Adipose tissue (tissue), 3 donors: ENCODE data around the gene RSF1. TPM values are rescaled to one million over a fixed set of nuclear protein-coding genes. Genes with fewer than 3 reads are reported as not detected.

Source experiments
- H3K27ac ChIP-seq: one replicate; pipeline ENCODE4 v1.5.1; 2013; ENCODE audit warnings: low read depth, low read length
- WGBS, 3 donors: extraction: QIAGEN DNeasy Blood & Tissue Kit; methylation state at CpG; one replicate each; pipeline ENCODE4 v1.1.7; 2013; 5-methylcytosine and 5-hydroxymethylcytosine counted together
- polyA plus RNA-seq, 3 donors: library from polyadenylated mRNA; stranded (reverse); fragments of 200-250 nt; gene quantifications; one replicate each; pipeline ENCODE4 v1.2.3, GENCODE V29; 2013
- donor health status: healthy with polysubstance abuse.
- donor health status: Bipolar disorder and iron deficiency.
- donor health status: healthy.

Gene RSF1
- polyA plus RNA-seq, 3 donors: 5.9 to 13.5 (median 10.5) TPM

DNA sequence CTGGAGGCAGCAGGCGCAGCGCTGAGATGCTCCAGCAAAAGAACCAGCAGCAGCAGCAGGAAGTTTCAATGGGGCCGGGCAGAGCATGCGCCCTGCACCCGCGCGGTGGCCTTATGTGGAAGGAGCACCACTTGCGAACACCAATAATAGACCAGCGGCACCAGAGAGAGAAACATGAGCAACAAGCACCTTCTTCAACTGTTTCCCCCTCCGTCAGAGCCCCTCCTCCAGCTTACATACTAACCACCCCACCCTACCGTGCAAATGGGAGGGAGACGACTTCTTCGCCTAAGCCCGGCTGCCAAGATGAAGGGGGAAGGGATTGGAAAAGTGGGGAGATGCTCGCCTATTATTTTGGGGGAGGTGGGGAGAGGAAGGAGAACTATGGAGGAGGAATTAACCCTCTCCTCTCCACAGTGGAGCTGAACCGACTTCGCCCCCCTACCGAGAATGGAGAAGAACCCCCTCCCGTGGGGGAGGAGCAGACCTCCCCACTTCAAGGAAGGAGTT lies 1.1 kb downstream of the RSF1 start:
- no peak overlapping the region for H3K27ac ChIP-seq
- 0 to 1% (median 0%) methylated on average over 19 of the region's 19 CpGs for WGBS, 3 donors

DNA sequence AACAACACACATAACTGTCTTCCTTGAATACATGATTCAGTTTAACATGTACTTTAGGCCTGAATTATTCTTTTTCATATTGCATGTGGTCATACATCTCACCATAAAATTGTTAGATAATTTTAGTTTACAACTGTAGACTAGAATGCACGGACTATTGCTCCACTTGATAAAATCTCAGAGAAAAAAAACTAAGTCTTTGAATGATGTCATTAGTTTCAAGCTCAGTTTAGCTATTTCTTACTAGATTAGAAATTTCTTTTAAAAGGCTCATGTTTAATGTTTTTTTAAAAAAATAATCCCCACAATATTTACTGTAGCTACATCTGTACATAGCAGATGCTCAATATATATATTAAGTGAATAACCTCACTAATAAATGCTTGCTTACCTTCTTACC lies 5.1 kb downstream of the RSF1 start:
- WGBS, 3 donors: 85 to 89% (median 88%) methylated on average over 1 of the region's 1 CpG

DNA sequence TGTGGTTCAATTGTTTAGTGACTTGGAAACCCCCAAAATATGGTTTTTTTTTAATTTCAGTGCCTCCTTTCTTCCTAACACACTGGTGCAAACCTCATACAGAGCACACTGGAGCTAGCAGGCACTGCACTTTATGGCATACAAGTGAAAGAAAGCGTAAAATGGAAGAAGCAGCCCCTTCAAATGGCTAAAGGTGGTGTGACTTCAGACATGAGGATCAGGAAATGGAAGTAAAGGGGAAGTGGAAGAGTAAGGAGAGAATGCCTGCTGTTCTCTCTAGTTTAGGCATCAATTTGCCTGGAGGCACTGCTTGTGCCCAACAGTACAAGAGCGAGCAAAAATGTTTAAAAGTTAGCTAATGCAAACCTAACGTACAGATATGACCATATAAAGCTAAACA lies 5.7 kb downstream of the RSF1 start:
- no peak overlapping the region for H3K27ac ChIP-seq
- 98 to 99% (median 99%) methylated on average over 3 of the region's 3 CpGs for WGBS, 3 donors

More for the DNA sequence above, 5.1 kb downstream of the RSF1 start:
- no peak overlapping the region for H3K27ac ChIP-seq

DNA sequence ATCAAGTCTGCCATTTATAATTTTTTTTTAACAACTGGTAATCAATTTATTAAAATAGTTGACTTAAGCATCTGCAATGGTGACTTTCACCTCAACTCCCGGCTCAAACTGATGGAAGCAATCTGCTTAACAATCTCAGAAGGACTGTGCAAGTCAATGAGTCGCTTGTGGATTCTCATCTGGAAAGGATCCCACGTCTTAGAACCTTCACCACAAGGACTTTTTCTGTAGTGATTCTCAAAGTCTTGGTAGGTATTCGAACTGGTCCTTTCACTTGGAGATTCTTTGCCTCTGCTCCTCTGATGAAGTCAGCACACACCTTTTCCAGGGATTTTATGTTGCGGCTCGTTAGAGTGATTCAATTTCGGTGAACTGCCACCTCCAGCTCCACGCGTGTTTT lies 7.3 kb downstream of the RSF1 start:
- H3K27ac ChIP-seq: no peak overlapping the region
- WGBS, 3 donors: 91 to 97% (median 93%) methylated on average over 9 of the region's 9 CpGs

DNA sequence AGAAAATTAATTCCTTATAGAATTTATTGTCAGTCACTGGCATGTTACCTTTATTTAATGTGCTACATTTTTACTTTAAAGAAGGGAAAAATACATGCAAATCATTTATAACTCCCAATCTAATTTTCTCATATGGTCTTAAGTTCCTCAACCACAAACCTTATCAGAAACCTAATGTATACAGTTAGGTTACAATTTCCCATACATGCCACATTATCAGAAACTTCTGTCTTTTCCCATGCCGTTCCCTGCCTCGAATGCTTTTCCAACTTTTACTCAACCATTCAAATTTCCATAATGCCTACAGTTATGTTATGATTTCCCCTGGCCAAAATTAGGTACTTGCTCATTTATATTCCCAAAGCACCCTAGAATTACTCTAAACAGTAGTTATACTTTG lies 13.5 kb downstream of the RSF1 start:
- WGBS, 3 donors: 79 to 93% (median 93%) methylated on average over 2 of the region's 2 CpGs
- no peak overlapping the region for H3K27ac ChIP-seq

DNA sequence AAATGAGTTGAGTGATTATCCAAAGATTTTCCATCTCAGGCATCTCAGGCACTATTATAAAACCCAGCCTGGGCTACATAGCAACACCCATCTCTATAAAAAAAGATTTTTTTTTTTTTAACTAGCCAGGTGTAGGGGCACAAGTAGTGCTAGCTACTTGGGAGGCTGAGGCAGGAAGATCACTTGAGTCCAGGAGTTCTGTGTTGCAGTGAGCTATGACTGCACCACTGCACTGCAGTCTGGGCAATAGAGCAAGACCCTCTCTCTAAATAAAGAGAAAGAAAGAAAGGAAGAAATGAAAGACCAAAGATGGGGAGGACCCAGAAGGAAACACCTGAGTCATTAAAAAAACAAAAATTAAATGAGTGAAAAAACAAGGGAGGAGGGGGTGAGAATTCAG lies 14.1 kb downstream of the RSF1 start:
- no peak overlapping the region for H3K27ac ChIP-seq

DNA sequence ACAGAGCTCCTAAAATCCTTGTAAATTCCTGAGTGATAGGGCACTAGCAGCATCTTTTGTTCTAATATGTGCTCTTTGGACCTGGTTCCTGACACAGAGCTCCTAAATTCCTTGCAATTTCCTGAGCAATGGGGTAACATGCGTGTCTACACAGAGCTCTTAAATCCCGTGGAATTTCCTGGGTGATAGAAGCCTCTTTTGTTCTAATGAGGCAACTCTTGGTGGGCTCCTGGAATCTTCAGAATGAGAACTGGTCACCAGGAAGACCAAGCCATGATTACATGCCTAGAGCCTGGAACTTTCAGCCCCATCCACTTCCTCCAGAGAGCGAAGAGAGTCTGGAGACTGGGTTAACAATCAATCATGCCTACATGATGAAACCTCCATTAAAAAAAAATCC lies 19.0 kb downstream of the RSF1 start:
- H3K27ac ChIP-seq: no peak overlapping the region
- 72 to 79% (median 72%) methylated on average over 3 of the region's 3 CpGs for WGBS, 3 donors

DNA sequence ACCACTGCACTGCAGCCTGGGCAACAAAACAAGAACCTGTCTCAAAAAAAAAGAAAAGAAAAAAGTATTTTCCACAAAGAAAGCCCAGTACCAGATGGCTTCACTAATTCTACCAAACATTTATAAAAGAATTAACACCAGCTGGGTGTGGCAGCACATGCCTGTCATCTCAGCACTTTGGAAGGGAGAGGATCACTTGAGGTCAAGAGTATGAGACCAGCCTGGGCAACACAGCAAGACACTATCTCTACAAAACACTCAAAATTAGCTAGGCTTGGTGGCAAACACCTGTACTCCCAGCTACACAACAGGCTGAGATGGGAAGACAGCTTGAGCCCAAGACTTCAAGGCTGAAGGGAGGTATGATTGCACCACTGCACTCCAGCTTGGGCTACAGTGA lies 20.1 kb downstream of the RSF1 start:
- no peak overlapping the region for H3K27ac ChIP-seq

DNA sequence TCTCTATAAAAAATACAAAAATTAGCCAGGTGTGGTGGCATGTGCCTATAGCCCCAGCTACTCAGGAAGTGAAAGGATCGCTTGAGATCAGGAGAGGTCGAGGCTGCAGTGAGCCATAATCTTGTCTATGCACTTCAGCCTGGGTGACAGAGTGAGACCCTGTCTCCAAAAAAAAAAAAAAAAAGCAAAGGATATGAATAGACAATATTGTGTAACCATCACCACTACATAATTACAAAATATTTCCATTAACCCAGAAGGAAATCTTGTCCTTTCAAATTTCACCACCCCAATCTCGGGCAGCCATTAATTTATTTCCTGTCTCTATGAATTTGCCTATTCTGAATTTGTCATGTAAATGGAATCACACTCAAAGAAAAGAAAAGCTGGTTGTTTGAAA lies 21.2 kb downstream of the RSF1 start:
- WGBS, 3 donors: 53 to 78% (median 60%) methylated on average over 3 of the region's 3 CpGs
- no peak overlapping the region for H3K27ac ChIP-seq

DNA sequence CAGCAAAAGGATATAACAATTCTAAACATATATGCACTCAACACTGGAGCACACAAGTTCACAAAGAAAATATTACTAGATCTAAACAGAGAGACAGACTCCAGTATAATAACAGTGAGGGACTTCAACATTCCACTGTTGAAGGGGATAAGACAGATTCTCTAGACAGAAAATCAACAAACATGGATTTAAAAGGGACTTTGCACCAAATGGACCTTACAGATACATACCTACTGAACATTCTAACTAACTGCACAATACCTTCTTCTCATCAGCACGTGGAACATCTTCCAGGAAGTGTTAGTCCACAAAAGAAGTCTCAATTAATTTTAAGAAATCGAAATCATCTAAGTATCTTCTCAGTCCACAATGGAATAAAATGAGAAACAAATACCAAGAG lies 26.6 kb downstream of the RSF1 start:
- no peak overlapping the region for H3K27ac ChIP-seq
- 90 to 96% (median 95%) methylated on average over 2 of the region's 2 CpGs for WGBS, 3 donors

DNA sequence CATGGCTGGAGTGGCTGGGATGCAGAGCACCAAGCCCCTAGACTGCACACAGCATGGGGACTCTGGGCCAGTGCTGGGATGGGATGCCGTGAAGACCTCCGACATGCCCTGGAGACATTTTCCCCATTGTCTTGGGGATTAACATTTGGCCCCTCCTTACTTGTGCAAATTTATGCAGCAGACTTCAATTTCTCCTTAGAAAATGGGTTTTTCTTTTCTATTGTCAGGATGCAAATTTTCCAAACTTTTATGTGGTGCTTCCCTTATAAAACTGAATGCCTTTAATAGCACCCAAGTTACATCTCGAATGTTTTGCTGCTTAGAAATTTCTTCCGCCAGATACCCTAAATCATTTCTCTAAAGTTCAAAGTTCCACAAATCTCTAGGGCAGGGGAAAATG lies 29.2 kb downstream of the RSF1 start:
- 96 to 99% (median 98%) methylated on average over 4 of the region's 4 CpGs for WGBS, 3 donors
- H3K27ac ChIP-seq: no peak overlapping the region

DNA sequence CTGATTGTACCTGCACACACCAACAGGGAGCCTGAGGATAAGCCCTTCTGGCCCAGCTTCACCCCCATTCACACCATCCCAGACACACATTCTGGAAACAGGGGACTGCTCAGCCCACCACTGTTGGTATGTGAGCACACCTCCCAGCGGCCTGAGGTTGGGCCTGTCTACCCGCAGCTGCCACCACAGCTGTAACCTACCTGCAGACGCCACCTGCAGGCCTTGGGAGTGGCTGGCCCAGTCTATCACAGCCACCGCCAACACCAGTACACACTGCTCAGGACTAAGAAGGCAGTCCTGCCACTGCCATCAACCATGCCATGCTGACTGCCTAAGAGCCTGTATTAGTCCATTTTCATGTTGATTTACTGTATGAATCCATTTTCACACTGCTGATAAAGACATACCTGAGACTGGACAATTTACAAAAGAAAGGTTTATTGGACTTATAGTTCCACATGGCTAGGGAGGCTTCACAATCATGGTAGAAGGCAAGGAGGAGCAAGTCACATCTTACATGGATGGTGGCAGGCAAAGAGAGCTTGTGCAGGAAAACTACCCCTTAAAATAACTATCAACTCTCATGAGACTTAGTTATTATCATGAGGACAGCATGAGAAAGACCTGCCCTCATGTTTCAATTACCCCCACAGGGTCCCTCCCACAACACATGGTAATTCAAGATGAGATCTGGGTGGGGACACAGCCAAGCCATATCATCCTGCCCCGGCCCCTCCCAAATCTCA lies 30.6 kb downstream of the RSF1 start:
- WGBS, 3 donors: 99 to 100% (median 100%) methylated on average over 5 of the region's 5 CpGs
- H3K27ac ChIP-seq: no peak overlapping the region

DNA sequence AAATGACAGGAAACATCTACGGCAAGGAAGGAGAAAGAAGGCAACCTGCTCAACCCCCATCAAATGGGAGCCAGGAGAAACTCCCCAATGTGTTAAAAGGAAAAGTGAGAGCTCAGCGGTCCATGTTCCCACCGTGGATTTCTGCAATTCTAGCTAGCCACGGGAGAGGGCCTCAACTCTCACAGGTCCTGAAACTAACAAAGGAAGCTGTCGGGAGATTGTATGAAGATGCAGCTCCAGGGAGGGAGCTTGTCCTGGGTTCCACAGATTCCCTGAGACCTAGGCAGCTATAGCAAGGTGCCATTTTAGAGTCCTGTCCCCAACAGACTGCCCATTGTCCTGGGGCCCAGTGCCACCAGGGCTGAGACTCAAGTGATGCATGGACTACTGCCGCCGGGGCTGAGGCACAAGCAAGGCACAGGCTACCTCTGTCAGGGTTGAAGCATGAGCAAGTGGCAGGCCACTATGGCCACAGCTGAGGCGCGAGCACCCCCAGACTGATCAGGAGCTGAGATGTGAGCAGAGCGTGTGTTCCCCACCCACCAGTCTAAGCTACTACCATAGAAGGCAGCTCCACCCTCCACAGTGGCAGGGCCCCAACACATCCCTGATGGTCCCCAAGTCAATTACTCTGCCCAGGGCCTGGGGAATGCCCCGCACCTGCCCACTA lies 31.3 kb downstream of the RSF1 start:
- H3K27ac ChIP-seq: no peak overlapping the region

DNA sequence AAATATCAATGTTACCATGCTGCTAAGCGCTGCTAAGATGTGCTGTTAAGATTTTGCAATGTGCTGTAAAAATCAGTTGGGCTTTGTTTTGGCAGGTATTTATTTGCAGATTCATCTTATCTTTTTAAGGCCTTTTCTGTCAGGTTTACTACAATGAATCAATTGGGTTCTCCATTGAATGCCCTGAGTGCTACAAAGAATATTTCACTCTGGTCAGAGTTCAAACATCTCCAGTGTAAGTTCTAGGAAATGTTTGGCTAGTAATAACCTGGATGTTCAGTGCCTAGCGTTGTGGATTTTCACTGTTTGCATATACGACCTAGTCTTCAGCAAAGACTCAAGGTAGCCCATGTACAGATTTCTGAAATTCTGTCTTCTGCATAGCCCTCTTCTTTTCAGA lies 36.0 kb downstream of the RSF1 start:
- no peak overlapping the region for H3K27ac ChIP-seq
- WGBS, 3 donors: 83 to 91% (median 83%) methylated on average over 3 of the region's 3 CpGs

More for the DNA sequence above, 31.3 kb downstream of the RSF1 start:
- 87 to 89% (median 89%) methylated on average over 11 of the region's 11 CpGs for WGBS, 3 donors

DNA sequence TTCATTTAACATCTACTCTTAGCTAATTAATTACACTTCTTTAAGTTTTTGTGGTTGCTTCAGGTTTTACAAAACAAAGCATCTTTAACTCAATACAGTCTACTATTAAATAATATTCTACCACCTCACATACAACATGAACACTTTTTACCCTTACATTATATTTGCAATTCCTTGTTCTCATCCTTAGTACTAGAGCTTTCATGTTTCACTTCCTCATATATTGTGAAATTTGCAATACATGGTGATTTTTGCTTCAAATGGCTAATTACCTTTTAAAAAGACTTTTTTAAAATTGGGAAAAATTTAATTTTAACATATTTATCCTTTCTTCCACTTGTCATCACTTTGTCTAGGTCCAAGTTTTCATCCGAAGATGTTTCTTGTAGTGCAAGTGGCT lies 37.5 kb downstream of the RSF1 start:
- no peak overlapping the region for H3K27ac ChIP-seq
- 91 to 100% (median 97%) methylated on average over 1 of the region's 1 CpG for WGBS, 3 donors

DNA sequence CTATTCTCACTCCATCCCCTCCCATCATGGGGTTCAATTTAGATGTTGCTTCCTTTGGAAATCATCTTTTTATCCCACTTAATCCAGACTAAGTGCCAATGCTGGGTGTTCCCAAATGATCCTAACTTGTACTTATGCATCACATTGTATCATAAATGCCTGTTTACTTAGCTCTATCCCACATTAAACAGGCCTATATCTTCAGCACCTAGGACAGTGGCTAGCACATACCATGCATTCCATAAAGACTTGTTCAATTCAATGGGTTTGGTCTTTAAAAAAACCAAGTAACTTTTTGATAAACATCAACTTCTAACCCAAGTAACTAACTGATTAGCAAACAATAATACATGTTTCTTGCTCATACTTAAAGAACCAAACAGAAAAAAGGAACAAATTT lies 40.6 kb downstream of the RSF1 start:
- no peak overlapping the region for H3K27ac ChIP-seq

DNA sequence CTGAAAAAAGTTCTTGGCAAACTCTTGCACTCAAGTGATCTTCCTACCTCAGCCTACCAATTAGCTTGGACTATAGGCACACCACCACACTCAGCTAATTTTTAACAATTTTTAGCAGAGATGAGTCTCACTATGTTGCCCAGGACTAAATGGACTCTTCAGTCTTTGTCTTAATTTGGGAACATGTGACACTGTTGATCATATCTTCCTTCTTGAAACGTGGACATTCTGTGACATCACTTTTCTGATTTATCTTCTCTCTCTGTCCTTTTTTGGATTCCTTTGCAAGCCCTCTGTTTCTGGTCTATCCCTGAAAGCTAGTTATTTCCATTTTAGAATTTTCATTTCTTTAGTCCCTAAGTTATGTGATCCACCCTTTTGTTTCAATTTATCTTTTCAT lies 42.0 kb downstream of the RSF1 start:
- no peak overlapping the region for H3K27ac ChIP-seq

DNA sequence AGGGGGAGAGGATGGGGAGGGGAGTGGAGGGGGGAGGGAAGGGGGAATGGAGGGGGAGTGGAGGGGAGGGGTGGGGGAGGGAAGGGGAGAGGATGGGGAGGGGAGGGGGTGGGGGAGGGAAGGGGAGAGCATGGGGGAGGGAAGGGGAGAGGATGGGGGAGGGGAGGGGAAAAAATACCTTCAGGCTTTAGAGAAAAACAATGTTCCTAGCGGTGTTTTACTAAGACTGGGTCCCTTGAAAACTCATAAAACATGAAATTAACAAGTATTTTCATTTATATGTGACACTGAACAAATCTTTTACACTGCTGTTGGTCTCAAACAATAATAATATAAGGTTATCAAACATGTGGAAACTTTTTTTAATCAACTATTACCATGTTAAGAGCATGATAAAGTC lies 42.4 kb downstream of the RSF1 start:
- WGBS, 3 donors: 100% methylated on average over 1 of the region's 1 CpG
- H3K27ac ChIP-seq: no peak overlapping the region

More for the DNA sequence above, 42.0 kb downstream of the RSF1 start:
- 26 to 68% (median 44%) methylated on average over 1 of the region's 1 CpG for WGBS, 3 donors

DNA sequence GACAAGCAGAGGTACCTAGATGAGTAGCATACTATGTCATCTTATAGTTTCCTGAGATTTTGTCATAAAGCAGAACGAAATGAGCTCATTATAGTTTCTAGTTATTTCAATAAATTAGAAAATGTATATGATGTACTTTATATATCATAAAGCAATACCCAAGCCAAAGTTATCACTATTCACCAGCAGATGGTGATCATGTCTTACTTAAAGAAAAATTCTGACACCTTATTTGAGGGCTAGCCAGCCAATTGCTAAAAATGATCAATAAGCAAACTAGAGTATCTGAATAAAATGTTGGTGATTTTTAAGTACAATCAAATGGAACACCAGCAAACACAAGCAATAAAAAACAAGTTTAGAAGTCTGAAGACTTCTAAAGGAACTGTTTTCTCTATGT lies 44.1 kb downstream of the RSF1 start:
- WGBS, 3 donors: 67 to 81% (median 79%) methylated on average over 1 of the region's 1 CpG

DNA sequence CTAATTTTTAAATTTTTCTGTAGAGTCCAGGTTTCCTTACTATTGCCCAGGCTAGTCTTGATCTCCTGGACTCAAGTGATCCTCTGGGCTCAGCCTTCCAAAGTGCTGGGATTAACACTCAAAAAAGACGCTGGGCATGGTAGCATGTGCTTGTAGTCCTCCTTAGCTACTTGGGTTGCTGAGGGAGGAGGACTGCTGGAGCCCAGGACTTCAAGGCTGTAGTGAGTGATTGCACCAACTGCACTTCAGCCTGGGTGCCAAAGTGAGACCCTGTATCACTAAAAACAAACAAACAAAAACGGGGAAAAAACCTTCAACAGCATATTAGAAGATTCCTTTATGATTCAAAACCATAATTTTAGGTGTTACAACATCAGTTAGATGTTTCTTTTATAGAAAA lies 44.6 kb downstream of the RSF1 start:
- H3K27ac ChIP-seq: no peak overlapping the region
- 45 to 70% (median 66%) methylated on average over 2 of the region's 2 CpGs for WGBS, 3 donors

More for the DNA sequence above, 44.1 kb downstream of the RSF1 start:
- H3K27ac ChIP-seq: no peak overlapping the region
